Subcutaneous abdominal adipose tissue (tissue), 5 donors: ENCODE results near the gene TCF12.

Source experiments
- H3K27ac ChIP-seq: one replicate; pipeline ENCODE4 v1.7.0; 2013; ENCODE audit warnings: low read depth, mild to moderate bottlenecking, inconsistent platforms, low read length, moderate library complexity
- H3K27me3 ChIP-seq, 5 donors: one replicate each; pipeline ENCODE4 v1.7.0; 2013; ENCODE audit warnings: low read length in 5 of 5, inconsistent platforms in 1 of 5; ENCODE audit not compliant: control insufficient read depth in 5 of 5, insufficient read depth in 4 of 5
- H3K36me3 ChIP-seq, 5 donors: one replicate each; pipeline ENCODE4 v1.7.0; 2013; ENCODE audit warnings: low read length in 5 of 5; ENCODE audit not compliant: control insufficient read depth in 5 of 5, insufficient read depth in 5 of 5
- H3K4me1 ChIP-seq, 5 donors: one replicate each; pipeline ENCODE4 v1.7.0; 2013; ENCODE audit warnings: low read length in 5 of 5, mild to moderate bottlenecking in 3 of 5, moderate library complexity in 1 of 5; ENCODE audit not compliant: control insufficient read depth in 5 of 5, insufficient read depth in 5 of 5
- H3K4me3 ChIP-seq, 5 donors: one replicate each; pipeline ENCODE4 v1.7.0; 2013; ENCODE audit warnings: low read length in 5 of 5, low read depth in 1 of 5
- H3K9ac ChIP-seq, 5 donors: one replicate each; pipeline ENCODE4 v1.7.0; 2013; ENCODE audit warnings: low read length in 5 of 5, mild to moderate bottlenecking in 4 of 5, moderate library complexity in 3 of 5
- H3K9me3 ChIP-seq, 5 donors: one replicate each; pipeline ENCODE4 v1.7.0; 2013; ENCODE audit warnings: low read length in 5 of 5; ENCODE audit not compliant: control insufficient read depth in 5 of 5
- donor health status: healthy.
- donor health status: healthy.
- donor health status: healthy.
- donor health status: healthy.
- donor health status: healthy.

TCF12 gene

GRCh38 chr15:57323806-57324589, 405.6 kb downstream of the TCF12 start:
- peaks cover 0 to 6% (median 0%) of the 10 kb centered on the region in 5 donors for H3K27me3 ChIP-seq
- no peaks in the 10 kb centered on the region for H3K36me3 ChIP-seq
- no peaks in the 10 kb centered on the region for H3K9me3 ChIP-seq
- H3K27ac ChIP-seq: no peak overlapping the region
- no peak overlapping the region for H3K4me3 ChIP-seq
- no peak overlapping the region for H3K9ac ChIP-seq
- H3K4me1 ChIP-seq: peaks cover 0 to 22% (median 7%) of the 10 kb centered on the region in 5 donors

GRCh38 chr15:57324590-57324890, 406.1 kb downstream of the TCF12 start:
- no peaks in the 10 kb centered on the region for H3K36me3 ChIP-seq
- no peak overlapping the region for H3K4me3 ChIP-seq
- no peak overlapping the region for H3K9ac ChIP-seq
- peaks cover 0 to 6% (median under 1%) of the 10 kb centered on the region in 5 donors for H3K27me3 ChIP-seq
- H3K27ac ChIP-seq: no peak overlapping the region
- H3K9me3 ChIP-seq: no peaks in the 10 kb centered on the region
- peaks cover 0 to 23% (median 7%) of the 10 kb centered on the region in 5 donors for H3K4me1 ChIP-seq

- Histone ChIP-seq H3K9me3 (no peaks in the 10 kb centered on the region), H3K36me3 (no peaks in the 10 kb centered on the region), H3K9ac (no peak overlapping the region), H3K27ac (no peak overlapping the region), H3K4me1 (peaks cover 0 to 22% (median 6%) of the 10 kb centered on the region in 5 donors), H3K27me3 (peaks cover 0 to 11% (median 2%) of the 10 kb centered on the region in 5 donors), H3K4me3 (no peak overlapping the region)
Measured at GRCh38 chr15:57324944-57325679, 406.7 kb downstream of the TCF12 start.

- Histone ChIP-seq H3K4me3 (no peak overlapping the region), H3K27me3 (peaks cover 0 to 11% (median 3%) of the 10 kb centered on the region in 5 donors), H3K36me3 (no peaks in the 10 kb centered on the region), H3K4me1 (peaks cover 0 to 11% (median 1%) of the 10 kb centered on the region in 5 donors), H3K27ac (no peak overlapping the region), H3K9ac (no peak overlapping the region), H3K9me3 (no peaks in the 10 kb centered on the region)
Measured at GRCh38 chr15:57326196-57326595, 407.8 kb downstream of the TCF12 start.

GRCh38 chr15:57327985-57328471, 409.6 kb downstream of the TCF12 start:
- Histone ChIP-seq H3K36me3 (no peaks in the 10 kb centered on the region), H3K4me1 (peaks cover 0 to 7% (median 0%) of the 10 kb centered on the region in 5 donors), H3K4me3 (no peak overlapping the region), H3K9me3 (no peaks in the 10 kb centered on the region), H3K27ac (no peak overlapping the region), H3K9ac (no peak overlapping the region), H3K27me3 (peaks cover 0 to 11% (median 3%) of the 10 kb centered on the region in 5 donors)

GRCh38 chr15:57328479-57328878, 410.0 kb downstream of the TCF12 start:
- H3K4me1 ChIP-seq: peaks cover 0 to 7% (median 0%) of the 10 kb centered on the region in 5 donors
- H3K9me3 ChIP-seq: no peaks in the 10 kb centered on the region
- H3K27me3 ChIP-seq: peaks cover 0 to 11% (median 3%) of the 10 kb centered on the region in 5 donors
- H3K9ac ChIP-seq: no peak overlapping the region
- H3K4me3 ChIP-seq: no peak overlapping the region
- H3K36me3 ChIP-seq: no peaks in the 10 kb centered on the region
- H3K27ac ChIP-seq: no peak overlapping the region

GRCh38 chr15:57328897-57329296, 410.5 kb downstream of the TCF12 start:
- peaks cover 0 to 7% (median 0%) of the 10 kb centered on the region in 5 donors for H3K4me1 ChIP-seq
- H3K9ac ChIP-seq: no peak overlapping the region
- H3K27ac ChIP-seq: no peak overlapping the region

GRCh38 chr15:57329582-57330367, 411.3 kb downstream of the TCF12 start:
- Histone ChIP-seq H3K9ac (no peak overlapping the region), H3K36me3 (no peaks in the 10 kb centered on the region), H3K4me3 (no peak overlapping the region), H3K27ac (no peak overlapping the region), H3K9me3 (no peaks in the 10 kb centered on the region), H3K4me1 (peaks cover 0 to 12% (median 2%) of the 10 kb centered on the region in 5 donors), H3K27me3 (peaks cover 0 to 11% (median 3%) of the 10 kb centered on the region in 5 donors)

More at GRCh38 chr15:57328897-57329296, 410.5 kb downstream of the TCF12 start:
- peaks cover 0 to 11% (median 3%) of the 10 kb centered on the region in 5 donors for H3K27me3 ChIP-seq
- H3K4me3 ChIP-seq: no peak overlapping the region
- no peaks in the 10 kb centered on the region for H3K36me3 ChIP-seq
- H3K9me3 ChIP-seq: no peaks in the 10 kb centered on the region

GRCh38 chr15:57330619-57331340, 412.3 kb downstream of the TCF12 start:
- Histone ChIP-seq H3K27ac (no peak overlapping the region), H3K4me1 (peaks cover 0 to 22% (median 2%) of the 10 kb centered on the region in 5 donors), H3K9ac (no peak overlapping the region)

More at GRCh38 chr15:57330619-57331340, 412.3 kb downstream of the TCF12 start:
- Histone ChIP-seq H3K4me3 (no peak overlapping the region), H3K27me3 (peaks cover 0 to 11% (median 3%) of the 10 kb centered on the region in 5 donors), H3K36me3 (no peaks in the 10 kb centered on the region), H3K9me3 (no peaks in the 10 kb centered on the region)
